Measurements from ENCODE around the gene LRIG2. TPM values are rescaled to one million over a fixed set of nuclear protein-coding genes. Genes with fewer than 3 reads are reported as not detected.
"Not testable (repeated sequence)": the region's sequence is repeated elsewhere in the genome, so short reads cannot be mapped to it uniquely, and the experiment has no call there.

The LRIG2 gene
- total RNA-seq, 1 donor from 2014 or later, result 14.5 TPM

GRCh38 chr1:113140176-113140575, 67.2 kb downstream of the LRIG2 start:
- H3K9me3 Mint-ChIP-seq, result no peaks in the 10 kb centered on the region
- no peak for DNase-seq (ENCODE audit: low spot score)
- intact Hi-C loops (cut with micrococcal nuclease), result loop anchor here (1.0 kb wide), 1 partner anchor 537 kb away; no protein-coding TSS in a partner anchor
- peaks cover 20% of the 10 kb centered on the region for H3K4me1 Mint-ChIP-seq (ENCODE audit: low read depth)
- H3K27me3 Mint-ChIP-seq (ENCODE audit: low read depth), result no peaks in the 10 kb centered on the region
- no peak overlapping the region for H3K4me3 Mint-ChIP-seq (ENCODE audit: low read depth)
- H3K36me3 Mint-ChIP-seq (ENCODE audit: low read depth), result no peaks in the 10 kb centered on the region
- no peak overlapping the region for H3K27ac Mint-ChIP-seq

- DNase-seq (ENCODE audit: low spot score), result peak; percentile 21
- intact Hi-C loops (cut with micrococcal nuclease), result loop anchor here (1.0 kb wide), 1 partner anchor 536 kb away; no protein-coding TSS in a partner anchor
- Mint-ChIP-seq H3K27ac (no peak overlapping the region), H3K4me3 (ENCODE audit: low read depth) (no peak overlapping the region), H3K9me3 (no peaks in the 10 kb centered on the region), H3K4me1 (ENCODE audit: low read depth) (peaks cover 15% of the 10 kb centered on the region), H3K36me3 (ENCODE audit: low read depth) (no peaks in the 10 kb centered on the region), H3K27me3 (ENCODE audit: low read depth) (no peaks in the 10 kb centered on the region)
These were observed 67.8 kb downstream of the LRIG2 start for GRCh38 chr1:113140588-113141446.

DNA sequence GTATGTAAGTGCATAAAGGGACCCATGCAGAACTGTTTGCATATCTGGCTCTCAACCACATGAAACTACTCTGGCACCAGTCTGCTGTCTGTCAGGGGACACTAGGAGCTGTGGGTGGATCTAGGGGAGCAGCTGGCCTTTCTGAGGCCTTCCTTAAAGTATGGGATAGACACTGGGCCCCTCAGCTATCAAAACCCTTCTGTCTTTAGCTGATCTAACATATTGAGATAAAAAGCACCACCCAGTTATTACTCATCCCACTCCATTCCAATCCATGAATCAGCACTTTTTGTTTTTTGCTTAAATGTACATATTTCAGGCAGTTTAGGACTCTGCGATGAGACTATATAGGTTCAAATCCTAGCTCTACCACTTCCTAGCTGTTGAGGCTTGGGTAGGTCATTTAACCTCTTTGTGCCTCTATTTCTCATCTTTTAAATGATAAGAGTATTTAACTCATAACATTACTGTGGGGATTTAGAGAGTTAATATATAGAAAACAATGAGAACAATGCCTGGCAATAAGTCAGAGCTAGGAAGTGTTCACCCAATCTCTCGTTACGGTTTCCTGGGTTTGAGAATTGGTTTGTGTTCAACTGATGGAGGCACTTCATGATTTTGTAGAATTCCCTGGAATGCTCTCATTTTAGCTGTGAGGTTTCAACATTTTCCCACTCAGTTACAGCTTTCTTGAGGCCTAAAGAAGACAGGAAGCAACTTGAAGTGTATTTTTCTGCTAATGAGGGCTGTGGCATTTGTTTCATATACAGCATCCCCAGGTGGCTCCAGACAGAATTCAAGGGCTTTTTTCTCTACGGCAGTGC, 68.9 kb downstream of the LRIG2 start:
- H3K4me3 Mint-ChIP-seq (ENCODE audit: low read depth), result no peak overlapping the region
- no peaks in the 10 kb centered on the region for H3K27me3 Mint-ChIP-seq (ENCODE audit: low read depth)
- intact Hi-C loops (cut with micrococcal nuclease), result loop anchor here (2.0 kb wide), 1 partner anchor 617 kb away; the partner anchor contains the start of gene PHTF1
- DNase-seq (ENCODE audit: low spot score), result no peak
- no peaks in the 10 kb centered on the region for H3K36me3 Mint-ChIP-seq (ENCODE audit: low read depth)
- H3K4me1 Mint-ChIP-seq (ENCODE audit: low read depth), result peaks cover 21% of the 10 kb centered on the region
- H3K27ac Mint-ChIP-seq, result no peak overlapping the region
- no peaks in the 10 kb centered on the region for H3K9me3 Mint-ChIP-seq

GRCh38 chr1:113142791-113143190, 69.8 kb downstream of the LRIG2 start:
- Mint-ChIP-seq H3K4me3 (ENCODE audit: low read depth) (no peak overlapping the region), H3K9me3 (no peaks in the 10 kb centered on the region), H3K36me3 (ENCODE audit: low read depth) (no peaks in the 10 kb centered on the region), H3K27me3 (ENCODE audit: low read depth) (no peaks in the 10 kb centered on the region), H3K27ac (no peak overlapping the region), H3K4me1 (ENCODE audit: low read depth) (peaks cover 30% of the 10 kb centered on the region)
- intact Hi-C loops (cut with micrococcal nuclease), result loop anchor here (2.0 kb wide), 1 partner anchor 616 kb away; the partner anchor contains the start of gene PHTF1
- DNase-seq (ENCODE audit: low spot score), result no peak

GRCh38 chr1:113146242-113147072, 73.5 kb downstream of the LRIG2 start:
- Mint-ChIP-seq H3K27ac (no peak overlapping the region), H3K9me3 (no peaks in the 10 kb centered on the region), H3K4me3 (ENCODE audit: low read depth) (no peak overlapping the region), H3K36me3 (ENCODE audit: low read depth) (no peaks in the 10 kb centered on the region), H3K4me1 (ENCODE audit: low read depth) (peaks cover 31% of the 10 kb centered on the region), H3K27me3 (ENCODE audit: low read depth) (no peaks in the 10 kb centered on the region)
- intact Hi-C loops (cut with micrococcal nuclease), result no loop called here
- no peak for DNase-seq (ENCODE audit: low spot score)

DNA sequence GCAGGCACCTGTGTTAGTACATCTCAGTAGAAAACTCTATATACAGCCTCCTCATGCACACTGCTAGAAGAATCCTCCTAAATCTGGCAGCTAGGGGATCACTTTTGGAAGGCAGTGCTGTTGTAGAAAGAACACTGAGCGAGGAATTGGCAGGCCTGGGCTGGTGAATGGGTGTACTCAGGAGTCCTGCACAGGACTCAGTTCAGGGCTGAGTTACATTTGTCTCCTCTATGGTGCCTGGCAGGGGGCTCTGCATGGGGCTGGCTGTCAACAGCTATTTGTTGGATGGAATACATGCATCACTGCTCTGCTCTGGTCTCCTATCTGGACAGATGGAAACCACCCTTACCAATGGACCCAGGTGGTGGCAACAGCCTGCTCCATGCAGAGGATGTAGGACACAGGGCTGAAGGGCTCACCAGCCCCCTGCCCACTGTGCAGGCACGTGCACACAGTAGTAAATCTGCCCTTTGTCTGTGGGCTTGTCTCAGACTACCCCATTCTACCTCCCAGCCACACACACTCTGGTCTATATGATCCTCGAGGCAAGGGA, 74.2 kb downstream of the LRIG2 start:
- Mint-ChIP-seq H3K4me3 (ENCODE audit: low read depth) (no peak overlapping the region), H3K27ac (no peak overlapping the region), H3K9me3 (no peaks in the 10 kb centered on the region), H3K36me3 (ENCODE audit: low read depth) (no peaks in the 10 kb centered on the region), H3K4me1 (ENCODE audit: low read depth) (peaks cover 30% of the 10 kb centered on the region), H3K27me3 (ENCODE audit: low read depth) (no peaks in the 10 kb centered on the region)
- intact Hi-C loops (cut with micrococcal nuclease), result no loop called here
- no peak for DNase-seq (ENCODE audit: low spot score)

DNA sequence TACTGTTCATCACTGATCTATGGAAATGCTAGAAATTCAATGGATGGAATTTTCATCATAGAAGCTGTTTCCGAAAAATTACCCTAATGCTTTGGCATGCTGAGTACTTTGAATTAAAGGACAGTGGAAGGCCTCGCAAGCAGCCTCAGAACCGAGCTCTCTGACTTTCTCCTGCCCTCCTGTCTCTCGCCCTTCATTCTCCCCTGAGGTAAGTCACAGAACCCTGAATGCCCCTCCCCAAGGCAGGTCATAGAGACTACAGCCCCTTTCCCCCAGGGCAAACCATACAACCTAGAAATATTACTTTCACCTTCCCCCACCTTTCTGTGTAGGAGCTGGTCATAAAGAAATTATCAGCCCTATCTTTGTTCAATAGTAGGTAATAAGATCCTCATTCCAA, 74.8 kb downstream of the LRIG2 start:
- Mint-ChIP-seq H3K27ac (no peak overlapping the region), H3K4me1 (ENCODE audit: low read depth) (peaks cover 23% of the 10 kb centered on the region), H3K36me3 (ENCODE audit: low read depth) (no peaks in the 10 kb centered on the region), H3K4me3 (ENCODE audit: low read depth) (no peak overlapping the region), H3K27me3 (ENCODE audit: low read depth) (peaks cover under 1% of the 10 kb centered on the region), H3K9me3 (no peaks in the 10 kb centered on the region)
- no peak for DNase-seq (ENCODE audit: low spot score)
- intact Hi-C loops (cut with micrococcal nuclease), result no loop called here

DNA sequence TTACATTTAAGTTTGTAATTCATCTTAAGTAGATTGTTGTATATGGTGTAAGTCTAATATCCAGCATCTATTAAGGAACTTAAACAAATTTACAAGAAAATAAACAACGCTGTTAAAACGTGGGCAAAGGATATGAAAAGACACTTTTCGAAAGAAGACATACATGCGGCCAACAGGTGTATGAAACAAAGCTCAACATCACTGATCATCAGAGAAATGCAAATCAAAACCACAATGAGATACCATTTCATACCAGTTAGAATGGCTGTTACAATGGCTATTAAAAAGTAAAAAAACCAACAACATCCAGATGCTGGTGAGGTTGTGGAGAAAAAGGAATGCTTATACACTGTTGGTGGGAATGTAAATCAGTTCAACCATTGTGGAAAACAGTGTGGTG, 77.5 kb downstream of the LRIG2 start:
- H3K4me3 Mint-ChIP-seq (ENCODE audit: low read depth); H3K27ac Mint-ChIP-seq; H3K27me3 Mint-ChIP-seq (ENCODE audit: low read depth); H3K9me3 Mint-ChIP-seq; DNase-seq (ENCODE audit: low spot score); H3K36me3 Mint-ChIP-seq (ENCODE audit: low read depth); intact Hi-C loops (cut with micrococcal nuclease): not testable (repeated sequence)
- peaks cover 18% of the 10 kb centered on the region for H3K4me1 Mint-ChIP-seq (ENCODE audit: low read depth)

GRCh38 chr1:113153116-113153803, 80.3 kb downstream of the LRIG2 start:
- H3K36me3 Mint-ChIP-seq (ENCODE audit: low read depth), result no peaks in the 10 kb centered on the region
- H3K27ac Mint-ChIP-seq, result no peak overlapping the region
- H3K27me3 Mint-ChIP-seq (ENCODE audit: low read depth), result peaks cover 7% of the 10 kb centered on the region
- peaks cover 3% of the 10 kb centered on the region for H3K9me3 Mint-ChIP-seq
- no peak for DNase-seq (ENCODE audit: low spot score)
- H3K4me1 Mint-ChIP-seq (ENCODE audit: low read depth), result no peaks in the 10 kb centered on the region
- intact Hi-C loops (cut with micrococcal nuclease), result no loop called here
- no peak overlapping the region for H3K4me3 Mint-ChIP-seq (ENCODE audit: low read depth)

DNA sequence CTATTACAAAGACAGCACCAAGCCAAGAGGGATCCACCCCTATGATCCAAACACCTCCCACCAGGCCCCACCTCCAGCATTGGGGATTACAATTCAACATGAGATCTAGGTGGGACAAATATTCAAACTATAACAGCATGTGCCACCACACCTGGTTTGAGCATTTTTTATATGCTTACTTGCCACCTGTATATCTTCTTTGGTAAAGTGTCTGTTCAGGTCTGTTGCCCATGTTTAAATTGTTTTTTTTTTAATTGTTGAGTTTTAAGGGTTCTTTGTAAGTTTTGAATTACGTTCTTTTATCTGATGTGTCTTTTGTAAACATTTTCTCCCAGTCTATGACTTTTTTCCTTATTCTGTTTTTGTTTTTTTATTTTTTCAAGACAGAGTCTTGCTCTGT, 83.4 kb downstream of the LRIG2 start:
- Mint-ChIP-seq H3K9me3 (peaks cover 8% of the 10 kb centered on the region), H3K27me3 (ENCODE audit: low read depth) (peaks cover 11% of the 10 kb centered on the region), H3K4me1 (ENCODE audit: low read depth) (no peaks in the 10 kb centered on the region), H3K36me3 (ENCODE audit: low read depth) (no peaks in the 10 kb centered on the region), H3K27ac (no peak overlapping the region), H3K4me3 (ENCODE audit: low read depth) (no peak overlapping the region)
- intact Hi-C loops (cut with micrococcal nuclease), result no loop called here
- DNase-seq (ENCODE audit: low spot score), result no peak

- H3K4me1 Mint-ChIP-seq (ENCODE audit: low read depth); H3K9me3 Mint-ChIP-seq; H3K27ac Mint-ChIP-seq; H3K36me3 Mint-ChIP-seq (ENCODE audit: low read depth); DNase-seq (ENCODE audit: low spot score); H3K4me3 Mint-ChIP-seq (ENCODE audit: low read depth); intact Hi-C loops (cut with micrococcal nuclease): not testable (repeated sequence)
- peaks cover 18% of the 10 kb centered on the region for H3K27me3 Mint-ChIP-seq (ENCODE audit: low read depth)
These were observed 85.7 kb downstream of the LRIG2 start for GRCh38 chr1:113158743-113159142.

DNA sequence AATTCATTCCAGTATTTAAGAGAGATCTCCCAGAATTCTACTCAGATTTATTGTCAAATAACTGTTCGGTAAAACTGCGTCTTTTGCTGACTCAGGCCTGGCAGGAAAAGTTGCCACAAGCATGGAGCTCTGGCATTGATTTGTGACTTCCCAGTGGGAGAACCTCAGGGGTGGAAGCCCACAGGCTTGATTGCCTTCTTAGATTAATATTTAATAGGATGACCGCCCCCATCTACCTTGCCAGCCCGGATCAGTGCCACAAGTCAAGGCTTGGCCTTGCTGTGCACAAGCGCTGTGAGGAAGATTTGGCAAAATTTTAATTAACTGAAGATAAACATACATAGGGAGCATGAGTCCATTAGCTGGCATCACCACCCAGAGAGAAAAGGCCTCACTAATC, 93.5 kb downstream of the LRIG2 start:
- no peak overlapping the region for H3K4me3 Mint-ChIP-seq (ENCODE audit: low read depth)
- H3K36me3 Mint-ChIP-seq (ENCODE audit: low read depth), result no peaks in the 10 kb centered on the region
- peaks cover 12% of the 10 kb centered on the region for H3K27me3 Mint-ChIP-seq (ENCODE audit: low read depth)
- H3K9me3 Mint-ChIP-seq, result peaks cover 2% of the 10 kb centered on the region
- no peaks in the 10 kb centered on the region for H3K4me1 Mint-ChIP-seq (ENCODE audit: low read depth)
- H3K27ac Mint-ChIP-seq, result no peak overlapping the region
- intact Hi-C loops (cut with micrococcal nuclease), result no loop called here
- no peak for DNase-seq (ENCODE audit: low spot score)

All from activated T-helper 2 cell treated with anti-CD3 and anti-CD28 coated beads, Interferon-gamma antibody, Interleukin-2, Interleukin-4, amounts not matched to agents 10 μg/mL and 5 μg/mL and 100 μg/mL, durations not matched to agents 14 hours and 24 hours and 36 hours (primary cell).